ENCODE data around the gene SLC35D1. TPM values are rescaled to one million over a fixed set of nuclear protein-coding genes. Genes with fewer than 3 reads are reported as not detected.

The SLC35D1 gene
- total RNA-seq, 4 donors from 2014 or later: 6.7 to 9.3 (median 8.1) TPM

GRCh38 chr1:67019600-67020136 is 34.3 kb downstream of the SLC35D1 start:
- Histone ChIP-seq H3K4me3 (no peak overlapping the region), H3K27me3 (no peaks in the 10 kb centered on the region), H3K4me1 (peaks cover 0 to 3% of the 10 kb centered on the region in 2 donors), H3K27ac (peak overlapping the region in 3 of 4 donors; percentile 3 to 7 (median 4)), H3K36me3 (peaks cover 0 to 27% of the 10 kb centered on the region in 2 donors), H3K9me3 (no peaks in the 10 kb centered on the region)
- in situ Hi-C loops (cut with MboI; ENCODE audit: low sequenced_read_pairs in 4 of 4): no loop called here
- ATAC-seq (no peak), DNase-seq (no peak)
- TF ChIP-seq CTCF (IDR thresholded peaks at IDR 0.05 in 4 of 5, conservative IDR thresholded peaks at IDR 0.05 in 1 of 5) (no peak), POLR2A (IDR thresholded peaks at IDR 0.05) (no peak)
- intact Hi-C loops (cut with DNase I; ENCODE audit: low total_unique reads): no loop called here

- DNase-seq: no peak
- TF ChIP-seq CTCF (IDR thresholded peaks at IDR 0.05 in 4 of 5, conservative IDR thresholded peaks at IDR 0.05 in 1 of 5) (no peak), POLR2A (IDR thresholded peaks at IDR 0.05) (no peak)
- Histone ChIP-seq H3K4me1 (peaks cover 0 to 3% of the 10 kb centered on the region in 2 donors), H3K36me3 (peaks cover 0 to 27% of the 10 kb centered on the region in 2 donors), H3K27me3 (no peaks in the 10 kb centered on the region), H3K9me3 (no peaks in the 10 kb centered on the region), H3K4me3 (no peak overlapping the region), H3K27ac (no peak overlapping the region)
- in situ Hi-C loops (cut with MboI; ENCODE audit: low sequenced_read_pairs in 4 of 4) (no loop called here), intact Hi-C loops (cut with DNase I; ENCODE audit: low total_unique reads) (no loop called here)
- no peak for ATAC-seq
Observed at GRCh38 chr1:67019121-67019520, 34.8 kb downstream of the SLC35D1 start.

GRCh38 chr1:67018574-67018973 is 35.4 kb downstream of the SLC35D1 start:
- Histone ChIP-seq H3K4me1 (peaks cover 0 to 3% of the 10 kb centered on the region in 2 donors), H3K27me3 (no peaks in the 10 kb centered on the region), H3K27ac (no peak overlapping the region), H3K4me3 (no peak overlapping the region), H3K9me3 (no peaks in the 10 kb centered on the region), H3K36me3 (peaks cover 0 to 27% of the 10 kb centered on the region in 2 donors)
- ATAC-seq (no peak), DNase-seq (no peak)
- TF ChIP-seq CTCF (IDR thresholded peaks at IDR 0.05 in 4 of 5, conservative IDR thresholded peaks at IDR 0.05 in 1 of 5): no peak
- TF ChIP-seq POLR2A (IDR thresholded peaks at IDR 0.05): no peak
- intact Hi-C loops (cut with DNase I; ENCODE audit: low total_unique reads) (no loop called here), in situ Hi-C loops (cut with MboI; ENCODE audit: low sequenced_read_pairs in 4 of 4) (no loop called here)

- Histone ChIP-seq H3K4me3 (no peak overlapping the region), H3K36me3 (peaks cover 0 to 14% of the 10 kb centered on the region in 2 donors), H3K9me3 (no peaks in the 10 kb centered on the region), H3K4me1 (no peaks in the 10 kb centered on the region), H3K27me3 (no peaks in the 10 kb centered on the region), H3K27ac (peak overlapping the region; percentile 42 to 58 (median 52))
- peak in 1 of 2 donors; percentile 34 for DNase-seq
- TF ChIP-seq CTCF (IDR thresholded peaks at IDR 0.05 in 4 of 5, conservative IDR thresholded peaks at IDR 0.05 in 1 of 5) (no peak), POLR2A (IDR thresholded peaks at IDR 0.05) (no peak)
- intact Hi-C loops (cut with DNase I; ENCODE audit: low total_unique reads) (no loop called here), in situ Hi-C loops (cut with MboI; ENCODE audit: low sequenced_read_pairs in 4 of 4) (no loop called here)
- peak; percentile 91 to 99 for ATAC-seq
Observed at GRCh38 chr1:67013573-67013972, 40.4 kb downstream of the SLC35D1 start.

GRCh38 chr1:67009792-67010191 is 44.2 kb downstream of the SLC35D1 start:
- Histone ChIP-seq H3K36me3 (peaks cover 0 to 9% of the 10 kb centered on the region in 2 donors), H3K27ac (no peak overlapping the region), H3K4me1 (peaks cover 10% of the 10 kb centered on the region in 2 donors), H3K27me3 (no peaks in the 10 kb centered on the region), H3K9me3 (no peaks in the 10 kb centered on the region), H3K4me3 (no peak overlapping the region)
- in situ Hi-C loops (cut with MboI; ENCODE audit: low sequenced_read_pairs in 4 of 4): no loop called here
- TF ChIP-seq CTCF (IDR thresholded peaks at IDR 0.05 in 4 of 5, conservative IDR thresholded peaks at IDR 0.05 in 1 of 5): no peak
- TF ChIP-seq POLR2A (IDR thresholded peaks at IDR 0.05): no peak
- ATAC-seq: no peak
- DNase-seq: no peak
- intact Hi-C loops (cut with DNase I; ENCODE audit: low total_unique reads): no loop called here

Data from gastrocnemius medialis (tissue), 4 donors.